HG02610 (cell line): ENCODE measurements around the gene VKORC1L1.
A peak's percentile ranks its signal among the peaks of the same experiment; 100 is the strongest.
"Not testable (repeated sequence)": the region's sequence is repeated elsewhere in the genome, so short reads cannot be mapped to it uniquely, and the experiment has no call there.

Source experiments
- ATAC-seq: cut with Tn5 transposase; IDR thresholded peaks from one replicate; pipeline ENCODE4 v1.9.1; 2021; ENCODE audit warnings: mild to moderate bottlenecking, moderate library complexity; ENCODE audit not compliant: unreplicated experiment

The VKORC1L1 gene

GRCh38 chr7:65872776-65873581 lies at the start of gene VKORC1L1:
Gene VKORC1L1, plus strand, starts transcription at chr7:65873074. Its CDS starts 298 bp downstream, at chr7:65873372.
- peak; percentile 92 for ATAC-seq

GRCh38 chr7:65827366-65827765 lies 45.5 kb upstream of the VKORC1L1 start:
- no peak for ATAC-seq

- ATAC-seq = no peak
Observed at GRCh38 chr7:65832281-65832680, 40.6 kb upstream of the VKORC1L1 start.

- ATAC-seq = not testable (repeated sequence)
Observed at GRCh38 chr7:65836684-65837083, 36.2 kb upstream of the VKORC1L1 start.

GRCh38 chr7:65837541-65837956 lies 35.3 kb upstream of the VKORC1L1 start:
- not testable (repeated sequence) for ATAC-seq

- ATAC-seq = no peak
Observed at GRCh38 chr7:65839846-65840245, 33.0 kb upstream of the VKORC1L1 start.

GRCh38 chr7:65840446-65840845 lies 32.4 kb upstream of the VKORC1L1 start:
- ATAC-seq = no peak

GRCh38 chr7:65843616-65844015 lies 29.3 kb upstream of the VKORC1L1 start:
- ATAC-seq = not testable (repeated sequence)

- ATAC-seq = no peak
Observed at GRCh38 chr7:65846008-65846570, 26.8 kb upstream of the VKORC1L1 start.

GRCh38 chr7:65853426-65853825 lies 19.4 kb upstream of the VKORC1L1 start:
- not testable (repeated sequence) for ATAC-seq

- ATAC-seq = not testable (repeated sequence)
Observed at GRCh38 chr7:65853892-65854291, 19.0 kb upstream of the VKORC1L1 start.

GRCh38 chr7:65857321-65857894 lies 15.5 kb upstream of the VKORC1L1 start:
- ATAC-seq = not testable (repeated sequence)

- not testable (repeated sequence) for ATAC-seq
Observed at GRCh38 chr7:65858660-65859059, 14.2 kb upstream of the VKORC1L1 start.

GRCh38 chr7:65866244-65866643 lies 6.6 kb upstream of the VKORC1L1 start:
- not testable (repeated sequence) for ATAC-seq

- not testable (repeated sequence) for ATAC-seq
Observed at GRCh38 chr7:65867681-65868080, 5.2 kb upstream of the VKORC1L1 start.

GRCh38 chr7:65869312-65869711 lies 3.6 kb upstream of the VKORC1L1 start:
- ATAC-seq = not testable (repeated sequence)

GRCh38 chr7:65871451-65871850 lies 1.4 kb upstream of the VKORC1L1 start:
- ATAC-seq = not testable (repeated sequence)

GRCh38 chr7:65873582-65874193 lies 814 bp downstream of the VKORC1L1 start:
- ATAC-seq = peak; percentile 31

GRCh38 chr7:65875715-65876114 lies 2.8 kb downstream of the VKORC1L1 start:
- ATAC-seq = not testable (repeated sequence)

GRCh38 chr7:65879292-65880153 lies 6.6 kb downstream of the VKORC1L1 start:
- ATAC-seq = peak; percentile 50
